Parathyroid adenoma (tissue), 2 donors: ENCODE measurements around the gene STRA6.

ENCODE experiments used
- H2AFZ ChIP-seq: fragments of 300-600 bp; sonication (generic); one replicate; pipeline ENCODE4 v1.7.0; 2017; ENCODE audit warnings: antibody characterized with exemption, mild to moderate bottlenecking
- H3K27ac ChIP-seq: fragments of 300-600 bp; sonication (generic); one replicate; pipeline ENCODE4 v1.7.0; 2017
- H3K27me3 ChIP-seq: fragments of 300-600 bp; sonication (generic); one replicate; pipeline ENCODE4 v1.7.0; 2017; ENCODE audit warnings: low read length; ENCODE audit not compliant: control insufficient read depth, insufficient read depth
- H3K36me3 ChIP-seq: fragments of 300-600 bp; sonication (generic); one replicate; pipeline ENCODE4 v1.7.0; 2017; ENCODE audit warnings: low read length; ENCODE audit not compliant: control insufficient read depth, insufficient read depth
- H3K4me1 ChIP-seq: fragments of 300-600 bp; sonication (generic); one replicate; pipeline ENCODE4 v1.7.0; 2017; ENCODE audit warnings: control low read depth
- H3K4me2 ChIP-seq: fragments of 300-600 bp; sonication (generic); one replicate; pipeline ENCODE4 v1.7.0; 2017; ENCODE audit warnings: low read length
- H3K4me3 ChIP-seq: fragments of 300-600 bp; sonication (generic); one replicate; pipeline ENCODE4 v1.7.0; 2017; ENCODE audit warnings: low read depth, low read length
- H3K79me2 ChIP-seq: fragments of 300-600 bp; sonication (generic); one replicate; pipeline ENCODE4 v1.7.0; 2017; ENCODE audit warnings: control low read depth
- H3K9ac ChIP-seq: fragments of 300-600 bp; sonication (generic); one replicate; pipeline ENCODE4 v1.7.0; 2017; ENCODE audit warnings: mild to moderate bottlenecking
- H3K9me3 ChIP-seq: fragments of 300-600 bp; sonication (generic); one replicate; pipeline ENCODE4 v1.7.0; 2017; ENCODE audit warnings: low read length; ENCODE audit not compliant: control insufficient read depth
- TF ChIP-seq, protein P1 (sequence below): fragments of 300-600 bp; sonication (generic); IDR thresholded peaks from one replicate; pipeline ENCODE4 v1.7.0; 2017; ENCODE audit warnings: antibody characterized with exemption, mild to moderate bottlenecking
- donor health status: primary hyperparathyroidism.

The STRA6 gene

DNA sequence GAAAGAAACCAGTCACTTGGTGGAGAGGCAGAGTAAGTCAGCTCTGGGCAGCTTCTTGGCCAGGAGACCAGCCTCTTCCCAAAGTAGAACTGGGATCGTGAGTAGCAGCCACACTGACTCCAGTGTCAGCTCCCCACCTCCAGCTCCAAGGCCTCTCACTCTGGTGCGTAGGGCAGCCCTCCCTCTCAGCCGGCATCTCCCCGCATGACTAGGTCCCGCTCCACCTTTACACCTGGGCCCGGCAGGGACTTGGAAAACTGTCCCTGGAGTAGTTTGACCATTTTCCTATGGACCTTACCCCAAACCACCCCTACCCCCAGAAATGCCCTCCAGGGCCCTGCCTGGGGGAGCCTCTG lies 3.3 kb downstream of the STRA6 start:
- Histone ChIP-seq H3K4me2 (no peak overlapping the region), H3K4me3 (no peak overlapping the region), H3K27ac (no peak overlapping the region), H2AFZ (no peak overlapping the region), H3K79me2 (no peaks in the 10 kb centered on the region), H3K9ac (no peak overlapping the region), H3K27me3 (no peaks in the 10 kb centered on the region), H3K4me1 (no peaks in the 10 kb centered on the region), H3K36me3 (no peaks in the 10 kb centered on the region), H3K9me3 (no peaks in the 10 kb centered on the region)
- TF ChIP-seq, protein P1, sequence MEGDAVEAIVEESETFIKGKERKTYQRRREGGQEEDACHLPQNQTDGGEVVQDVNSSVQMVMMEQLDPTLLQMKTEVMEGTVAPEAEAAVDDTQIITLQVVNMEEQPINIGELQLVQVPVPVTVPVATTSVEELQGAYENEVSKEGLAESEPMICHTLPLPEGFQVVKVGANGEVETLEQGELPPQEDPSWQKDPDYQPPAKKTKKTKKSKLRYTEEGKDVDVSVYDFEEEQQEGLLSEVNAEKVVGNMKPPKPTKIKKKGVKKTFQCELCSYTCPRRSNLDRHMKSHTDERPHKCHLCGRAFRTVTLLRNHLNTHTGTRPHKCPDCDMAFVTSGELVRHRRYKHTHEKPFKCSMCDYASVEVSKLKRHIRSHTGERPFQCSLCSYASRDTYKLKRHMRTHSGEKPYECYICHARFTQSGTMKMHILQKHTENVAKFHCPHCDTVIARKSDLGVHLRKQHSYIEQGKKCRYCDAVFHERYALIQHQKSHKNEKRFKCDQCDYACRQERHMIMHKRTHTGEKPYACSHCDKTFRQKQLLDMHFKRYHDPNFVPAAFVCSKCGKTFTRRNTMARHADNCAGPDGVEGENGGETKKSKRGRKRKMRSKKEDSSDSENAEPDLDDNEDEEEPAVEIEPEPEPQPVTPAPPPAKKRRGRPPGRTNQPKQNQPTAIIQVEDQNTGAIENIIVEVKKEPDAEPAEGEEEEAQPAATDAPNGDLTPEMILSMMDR, result no peak

DNA sequence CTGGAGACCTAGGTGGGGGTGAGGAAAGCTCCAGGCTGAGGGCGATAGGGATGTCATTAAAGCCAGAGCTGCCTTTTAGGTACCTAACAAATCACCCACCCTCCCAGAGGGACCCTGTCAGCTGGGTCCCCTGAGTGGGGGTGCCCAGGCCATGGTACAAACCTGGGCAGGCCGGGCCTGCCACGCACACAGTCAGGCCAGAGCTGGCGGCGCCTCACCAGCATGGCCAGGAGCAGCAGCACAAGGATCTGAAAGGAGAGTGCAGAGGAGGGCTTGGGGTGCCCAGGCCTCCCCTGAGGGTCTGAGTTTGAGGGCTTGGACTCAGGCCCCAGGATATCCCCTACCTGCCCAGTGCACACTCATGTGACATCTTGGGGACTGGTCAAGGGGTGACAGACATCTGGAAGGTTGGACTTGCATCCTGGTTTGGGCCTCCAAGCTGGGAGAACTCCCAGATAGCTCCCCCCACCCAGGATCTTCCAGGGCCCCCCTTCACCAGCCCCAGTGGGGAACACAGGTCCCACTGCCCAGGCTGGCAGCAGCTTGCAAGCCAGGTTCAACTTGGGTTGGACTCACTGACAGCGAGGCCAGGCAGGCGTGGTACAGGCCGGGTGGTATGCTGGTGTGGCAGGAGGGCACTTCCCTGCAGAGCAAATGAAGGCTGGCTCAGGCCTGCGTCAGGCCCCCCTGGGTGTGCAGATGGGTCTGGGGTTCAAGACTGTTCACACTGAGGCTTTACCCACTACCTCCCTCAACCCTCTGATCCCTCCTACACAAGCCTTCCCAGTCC lies 5.2 kb downstream of the STRA6 start:
- no peaks in the 10 kb centered on the region for H3K27me3 ChIP-seq
- H3K9me3 ChIP-seq, result no peaks in the 10 kb centered on the region
- TF ChIP-seq, protein P1, result no peak

DNA sequence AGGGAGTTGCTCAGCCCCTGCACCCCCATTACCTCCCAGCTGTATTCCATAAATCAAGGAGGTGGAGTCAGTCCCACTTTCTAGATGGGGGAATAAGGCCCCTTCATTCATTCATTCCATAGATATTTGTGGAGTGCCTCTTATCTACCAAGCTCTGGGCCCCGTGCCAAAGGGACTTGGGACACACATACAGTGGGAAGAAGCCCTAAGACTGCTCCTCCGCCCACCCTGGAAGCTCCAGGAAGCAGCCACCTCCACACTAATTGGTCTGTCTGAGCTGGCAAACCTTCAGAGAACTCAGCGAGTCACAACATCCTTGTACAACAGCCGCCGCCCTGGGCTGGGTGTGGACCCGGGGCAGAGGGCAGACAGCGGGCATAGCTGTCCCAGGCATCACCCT lies 6.4 kb downstream of the STRA6 start:
- no peak overlapping the region for H3K9ac ChIP-seq
- H3K9me3 ChIP-seq, result no peaks in the 10 kb centered on the region
- no peak overlapping the region for H2AFZ ChIP-seq
- no peaks in the 10 kb centered on the region for H3K79me2 ChIP-seq
- H3K27me3 ChIP-seq, result no peaks in the 10 kb centered on the region
- no peak overlapping the region for H3K4me2 ChIP-seq
- no peak overlapping the region for H3K4me3 ChIP-seq
- H3K27ac ChIP-seq, result no peak overlapping the region
- no peaks in the 10 kb centered on the region for H3K4me1 ChIP-seq
- no peaks in the 10 kb centered on the region for H3K36me3 ChIP-seq
- TF ChIP-seq, protein P1, result no peak

More for the DNA sequence above, 5.2 kb downstream of the STRA6 start:
- no peaks in the 10 kb centered on the region for H3K36me3 ChIP-seq
- no peaks in the 10 kb centered on the region for H3K4me1 ChIP-seq
- H3K9ac ChIP-seq, result no peak overlapping the region
- no peaks in the 10 kb centered on the region for H3K79me2 ChIP-seq
- no peak overlapping the region for H3K4me3 ChIP-seq
- H3K27ac ChIP-seq, result no peak overlapping the region
- H3K4me2 ChIP-seq, result no peak overlapping the region
- H2AFZ ChIP-seq, result no peak overlapping the region

DNA sequence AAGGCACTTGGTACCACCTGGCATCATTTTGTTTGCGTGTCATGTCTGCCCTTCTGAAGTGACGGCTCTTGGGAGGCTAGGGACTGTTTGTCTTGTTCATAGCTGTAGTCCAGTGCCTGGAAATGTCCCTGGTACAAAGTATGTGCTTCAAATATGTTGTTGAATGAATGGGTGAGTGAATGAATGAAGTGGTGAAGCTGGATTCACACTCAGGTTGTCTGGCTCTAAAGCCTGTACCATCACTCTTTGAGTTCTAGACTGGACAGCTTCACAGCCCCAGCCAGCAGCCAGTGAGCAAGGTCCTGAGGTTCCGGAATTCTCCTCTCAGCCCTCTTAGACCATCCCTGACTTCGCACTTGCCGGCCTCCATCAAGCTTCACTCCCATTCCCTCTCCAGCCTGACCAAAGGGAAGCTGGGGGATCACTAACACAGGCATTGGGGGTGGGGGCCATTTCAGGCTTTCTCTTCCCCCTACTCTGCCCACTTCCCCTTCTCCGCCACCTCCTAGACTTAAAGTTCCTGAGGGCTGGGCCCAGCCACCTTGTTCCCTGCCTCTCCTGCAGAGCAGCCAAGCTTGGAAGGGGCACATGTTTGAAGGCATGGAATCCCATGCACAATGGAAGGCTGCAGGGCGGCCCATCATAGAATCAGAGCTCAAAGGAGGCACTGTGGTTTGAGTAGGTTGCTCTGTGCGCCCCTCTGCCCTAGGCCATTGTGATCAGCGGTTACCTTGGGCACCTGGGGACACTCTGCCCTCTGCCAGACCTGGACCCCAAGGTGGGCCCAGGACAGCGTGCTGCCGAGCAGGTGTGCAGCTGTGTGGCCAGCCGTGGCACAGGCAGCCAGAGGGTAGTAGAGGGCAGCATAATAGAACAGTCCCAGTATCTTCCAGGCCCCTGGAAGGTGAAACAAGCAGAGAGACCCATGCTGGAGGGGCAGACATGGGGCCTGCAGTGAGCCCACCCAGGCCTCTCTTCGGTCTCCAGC lies 7.7 kb downstream of the STRA6 start:
- Histone ChIP-seq H2AFZ (no peak overlapping the region), H3K27ac (no peak overlapping the region), H3K36me3 (no peaks in the 10 kb centered on the region), H3K9me3 (no peaks in the 10 kb centered on the region), H3K4me2 (no peak overlapping the region), H3K27me3 (no peaks in the 10 kb centered on the region), H3K4me1 (no peaks in the 10 kb centered on the region), H3K79me2 (no peaks in the 10 kb centered on the region), H3K9ac (no peak overlapping the region), H3K4me3 (no peak overlapping the region)
- TF ChIP-seq, protein P1, result no peak
